WTC11 (cell line): ENCODE data around the gene VSX1.

Source experiments
- CREB1 ChIP-seq: sonication (generic); formaldehyde crosslinking; IDR thresholded peaks from 2 replicates; pipeline ENCODE4 v1.8.0; 2023; ENCODE audit warnings: mild to moderate bottlenecking, missing genetic modification reagents
- NFYB ChIP-seq: sonication (generic); formaldehyde crosslinking; conservative IDR thresholded peaks from 2 replicates; pipeline ENCODE4 v1.8.0; 2022; ENCODE audit warnings: low read depth, missing genetic modification reagents
- SOX15 ChIP-seq: fragments of 250-450 bp; sonication (Bioruptor Pico); IDR thresholded peaks from 2 replicates; pipeline ENCODE4 v1.9.0; 2021; ENCODE audit warnings: mild to moderate bottlenecking
- TCF7 ChIP-seq: sonication (generic); formaldehyde crosslinking; IDR thresholded peaks from 2 replicates; pipeline ENCODE4 v1.8.0; 2022; ENCODE audit warnings: mild to moderate bottlenecking, low read depth, missing genetic modification reagents, moderate library complexity
- TEAD1 ChIP-seq: sonication (generic); formaldehyde crosslinking; IDR thresholded peaks from 2 replicates; pipeline ENCODE4 v1.8.0; 2022; ENCODE audit warnings: mild to moderate bottlenecking, missing genetic modification reagents
- ZNF121 ChIP-seq: sonication (generic); formaldehyde crosslinking; IDR thresholded peaks from 2 replicates; pipeline ENCODE4 v1.8.0; 2023; ENCODE audit warnings: missing genetic modification reagents
- ZNF396 ChIP-seq: fragments of 250-450 bp; sonication (Bioruptor Pico); IDR thresholded peaks from 2 replicates; pipeline ENCODE4 v1.8.0; 2021; ENCODE audit warnings: mild to moderate bottlenecking, moderate library complexity, borderline replicate concordance
- TF ChIP-seq, protein P1 (sequence below): fragments of 200-600 bp; IDR thresholded peaks from 2 replicates; pipeline ENCODE4 v1.8.0; 2022; ENCODE audit warnings: antibody characterized with exemption
- TF ChIP-seq, protein P2 (sequence below): sonication (generic); formaldehyde crosslinking; IDR thresholded peaks from 2 replicates; pipeline ENCODE4 v1.8.0; 2022; ENCODE audit warnings: mild to moderate bottlenecking, missing genetic modification reagents

DNA sequence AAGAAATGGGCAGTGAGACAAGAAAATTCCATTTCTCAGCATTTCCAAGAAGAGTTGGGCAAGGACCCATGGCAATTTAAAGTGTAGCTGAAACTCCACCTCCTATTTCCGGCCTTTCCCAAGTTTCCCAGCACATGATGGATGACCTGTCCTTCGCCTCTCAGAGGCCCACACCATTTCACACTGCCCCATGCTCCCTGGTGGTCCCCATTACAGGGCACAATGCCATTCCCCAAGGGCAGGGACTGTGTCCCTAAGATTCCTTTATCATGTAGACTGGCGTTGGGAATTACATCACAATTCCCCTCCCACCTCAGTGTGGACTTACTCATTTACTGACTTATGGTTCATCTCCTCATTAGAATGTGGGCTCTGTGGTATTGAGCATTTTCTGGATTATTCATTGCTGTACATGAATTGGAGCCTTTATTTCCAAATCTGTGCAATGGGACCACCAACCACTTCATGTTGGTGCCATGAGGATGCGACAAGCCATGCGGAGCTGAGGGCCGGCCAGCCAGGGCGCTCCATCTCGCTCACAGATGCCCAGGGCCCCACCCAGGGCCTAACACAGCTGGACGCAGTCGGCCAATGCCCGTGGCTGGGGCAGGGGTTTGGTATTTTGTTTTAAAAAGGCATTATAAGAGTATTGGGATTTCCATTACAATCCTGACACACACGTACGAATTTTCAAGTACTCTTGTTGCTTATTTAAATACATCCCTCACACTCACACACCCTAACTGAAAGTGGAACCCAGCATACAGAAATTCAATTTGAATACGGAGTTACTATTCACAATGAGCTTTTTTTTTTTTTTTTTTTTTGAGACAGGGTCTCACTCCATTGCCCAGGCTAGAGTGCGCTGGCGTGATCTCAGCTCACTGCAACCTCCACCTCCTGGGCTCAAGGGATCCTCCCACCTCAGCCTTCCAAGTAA, 29.4 kb downstream of the VSX1 start:
- TF ChIP-seq ZNF121 (no peak), NFYB (CRISPR knock-in tag) (no peak), TEAD1 (no peak), CREB1 (no peak), SOX15 (CRISPR knock-in tag) (no peak), TCF7 (CRISPR knock-in tag) (no peak), ZNF396 (CRISPR knock-in tag) (no peak)
- TF ChIP-seq, protein P1, sequence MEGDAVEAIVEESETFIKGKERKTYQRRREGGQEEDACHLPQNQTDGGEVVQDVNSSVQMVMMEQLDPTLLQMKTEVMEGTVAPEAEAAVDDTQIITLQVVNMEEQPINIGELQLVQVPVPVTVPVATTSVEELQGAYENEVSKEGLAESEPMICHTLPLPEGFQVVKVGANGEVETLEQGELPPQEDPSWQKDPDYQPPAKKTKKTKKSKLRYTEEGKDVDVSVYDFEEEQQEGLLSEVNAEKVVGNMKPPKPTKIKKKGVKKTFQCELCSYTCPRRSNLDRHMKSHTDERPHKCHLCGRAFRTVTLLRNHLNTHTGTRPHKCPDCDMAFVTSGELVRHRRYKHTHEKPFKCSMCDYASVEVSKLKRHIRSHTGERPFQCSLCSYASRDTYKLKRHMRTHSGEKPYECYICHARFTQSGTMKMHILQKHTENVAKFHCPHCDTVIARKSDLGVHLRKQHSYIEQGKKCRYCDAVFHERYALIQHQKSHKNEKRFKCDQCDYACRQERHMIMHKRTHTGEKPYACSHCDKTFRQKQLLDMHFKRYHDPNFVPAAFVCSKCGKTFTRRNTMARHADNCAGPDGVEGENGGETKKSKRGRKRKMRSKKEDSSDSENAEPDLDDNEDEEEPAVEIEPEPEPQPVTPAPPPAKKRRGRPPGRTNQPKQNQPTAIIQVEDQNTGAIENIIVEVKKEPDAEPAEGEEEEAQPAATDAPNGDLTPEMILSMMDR, result no peak
- TF ChIP-seq, protein P2, sequence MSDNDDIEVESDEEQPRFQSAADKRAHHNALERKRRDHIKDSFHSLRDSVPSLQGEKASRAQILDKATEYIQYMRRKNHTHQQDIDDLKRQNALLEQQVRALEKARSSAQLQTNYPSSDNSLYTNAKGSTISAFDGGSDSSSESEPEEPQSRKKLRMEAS (CRISPR knock-in tag), result no peak
